Panc1 (cell line): ENCODE results near the gene NCAM1. TPM values are rescaled to one million over a fixed set of nuclear protein-coding genes. Genes with fewer than 3 reads are reported as not detected.

Source experiments
- ATAC-seq: fragments of 200-7000 bp; cut with Tn5 transposase; 2 replicates; pipeline ENCODE4 v1.9.1; 2020; ENCODE audit warnings: mild to moderate bottlenecking, moderate library complexity
- BruUV-seq: library from RNA; stranded (reverse); fragments of 400-500 nt; replicated peaks from 2 replicates; lab custom pipeline; 2021; lab: Mats Ljungman, UMichigan
- CTCF ChIA-PET: fragments of 300-600 bp; sonication (Branson Sonifier 250); formaldehyde crosslinking; loops from one replicate; lab custom pipeline; 2022; ENCODE audit warnings: antibody characterized with exemption; lab: Charles Lee
- POLR2A ChIA-PET: fragments of 300-600 bp; sonication (Branson Sonifier 250); formaldehyde crosslinking; loops from one replicate; lab custom pipeline; 2022; ENCODE audit warnings: antibody characterized with exemption; lab: Charles Lee
- DNase-seq: peaks from one replicate; pipeline ENCODE4 v3.0.0-alpha.2; 2010; ENCODE audit warnings: low read depth, low spot score
- H3K27ac ChIP-seq: 2 replicates; pipeline ENCODE4 v1.5.1; 2011; ENCODE audit warnings: mild to moderate bottlenecking, low read length, inconsistent platforms
- H3K27me3 ChIP-seq: fragments of 200-500 bp; sonication (Bioruptor generic); 2 replicates; pipeline ENCODE4 v1.6.0; 2014; ENCODE audit warnings: low read length, inconsistent platforms; ENCODE audit not compliant: control insufficient read depth, insufficient read depth
- H3K36me3 ChIP-seq: fragments of 200-500 bp; sonication (Bioruptor generic); 2 replicates; pipeline ENCODE4 v1.5.1; 2014; ENCODE audit warnings: inconsistent platforms, mild to moderate bottlenecking, low read length, moderate library complexity; ENCODE audit not compliant: control insufficient read depth, insufficient read depth
- H3K4me1 ChIP-seq: 2 replicates; pipeline ENCODE4 v1.5.1; 2011; ENCODE audit warnings: inconsistent platforms, mild to moderate bottlenecking, low read length, moderate library complexity; ENCODE audit not compliant: control insufficient read depth, insufficient read depth
- H3K4me3 ChIP-seq, 2 experiments: 2 replicates each; pipeline ENCODE4 v1.5.1; 2011 to 2012; ENCODE audit warnings: low read depth in 2 of 2, low read length in 2 of 2, mild to moderate bottlenecking in 2 of 2, inconsistent platforms in 1 of 2, moderate library complexity in 1 of 2
- H3K9me3 ChIP-seq: fragments of 200-500 bp; sonication (Bioruptor generic); 2 replicates; pipeline ENCODE4 v1.5.1; 2014; ENCODE audit warnings: low read depth, mild to moderate bottlenecking, inconsistent platforms, low read length, moderate library complexity; ENCODE audit not compliant: control insufficient read depth, insufficient read depth
- POLR2AphosphoS5 ChIP-seq: IDR thresholded peaks from 2 replicates; pipeline ENCODE4 v1.6.1; 2012; ENCODE audit warnings: mild to moderate bottlenecking, low read depth, low read length, moderate library complexity
- SIN3A ChIP-seq: IDR thresholded peaks from 2 replicates; pipeline ENCODE4 v1.6.1; 2012; ENCODE audit warnings: low read depth, mild to moderate bottlenecking, low read length, moderate library complexity, borderline replicate concordance; ENCODE audit not compliant: insufficient read depth
- TCF7L2 ChIP-seq: IDR thresholded peaks from 2 replicates; pipeline ENCODE4 v1.6.1; 2011; ENCODE audit warnings: mild to moderate bottlenecking, low read depth, low read length, inconsistent platforms
- in situ Hi-C: cut with HindIII; loops from 2 replicates; pipeline ENCODE4 v1.10.0; 2016; ENCODE audit warnings: low sequenced_read_pairs, low pct_unique_long_range_greater_than_20kb
- intact Hi-C: fragments of 100-400 bp; cut with micrococcal nuclease; formaldehyde crosslinking; loops from one replicate; pipeline ENCODE4 v1.10.0; 2022; ENCODE audit not compliant: unreplicated experiment
- total RNA-seq: library from RNA; stranded (reverse); gene quantifications from one replicate; pipeline ENCODE4 v1.2.1, GENCODE V29; 2021; ENCODE audit not compliant: unreplicated experiment
- TF ChIP-seq, protein P1 (sequence below): fragments of 450-650 bp; IDR thresholded peaks from 2 replicates; pipeline ENCODE4 v1.5.1; 2017; ENCODE audit warnings: mild to moderate bottlenecking
- TF ChIP-seq, protein P2 (sequence below), 2 experiments: IDR thresholded peaks; 2 replicates each; pipeline ENCODE4 v1.6.1; 2011 to 2012; ENCODE audit warnings: low read depth in 2 of 2, control low read depth in 1 of 2, low read length in 1 of 2, mild to moderate bottlenecking in 1 of 2, moderate library complexity in 1 of 2; ENCODE audit not compliant: insufficient read depth in 1 of 2

The NCAM1 gene
- total RNA-seq, 1 experiment from 2014 or later = 0.18 TPM

DNA sequence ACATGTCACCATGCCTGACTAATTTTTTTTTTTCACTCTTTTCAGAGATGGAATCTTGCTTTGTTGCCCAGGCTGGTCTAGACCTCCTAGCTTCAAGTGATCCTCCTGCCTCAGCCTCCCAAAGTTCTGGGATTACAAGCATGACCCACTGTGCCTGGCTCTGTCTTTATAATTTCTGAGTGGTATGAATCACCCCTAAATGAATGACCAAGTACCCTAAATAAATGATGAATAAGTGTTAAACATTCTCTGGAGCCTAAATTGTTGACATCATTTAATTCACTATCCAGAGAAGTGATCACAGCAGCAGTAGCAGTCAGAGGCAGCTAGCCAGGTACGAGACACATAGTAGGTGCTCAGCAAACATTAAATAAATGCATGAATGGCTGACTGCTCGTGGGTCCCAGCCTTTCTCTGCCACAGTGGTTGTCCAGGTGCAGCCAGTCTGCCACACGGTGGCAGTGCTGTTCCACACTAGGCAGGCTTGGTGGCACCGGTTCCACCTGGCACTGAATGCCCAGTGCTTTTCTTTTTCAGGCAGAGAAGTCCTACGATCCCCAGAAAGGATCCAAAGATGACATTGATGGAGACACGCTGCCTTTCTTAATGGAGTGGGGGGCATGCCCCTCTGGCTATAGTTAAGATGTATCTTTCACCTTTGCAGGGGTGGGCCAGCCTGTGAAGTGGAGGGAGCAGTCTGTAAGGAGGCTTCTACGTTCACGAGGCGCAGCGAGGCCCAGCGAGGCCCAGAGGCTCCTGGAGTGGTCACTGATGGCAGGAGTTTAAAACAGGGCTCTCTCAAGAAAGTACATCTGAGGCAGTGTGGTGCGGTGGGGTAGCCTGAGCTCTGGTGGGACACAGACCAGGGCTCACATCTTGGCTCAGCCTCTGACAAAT lies 344.5 kb downstream of the NCAM1 start:
- intact Hi-C loops = loop anchor here (1.0 to 10.0 kb wide), 4 partner anchors 189 to 497 kb away; no protein-coding TSS in a partner anchor
- POLR2A ChIA-PET = interaction anchor here (0.6 kb wide), 1 partner anchor 376 kb away, joined by 13 read pairs; no protein-coding TSS in a partner anchor
- peak overlapping the region; percentile 56; the same call in 1 of the 2 replicates for H3K27ac ChIP-seq
- in situ Hi-C loops = no loop called here
- TF ChIP-seq SIN3A (no peak), POLR2AphosphoS5 (no peak), TCF7L2 (no peak)
- TF ChIP-seq, protein P1, sequence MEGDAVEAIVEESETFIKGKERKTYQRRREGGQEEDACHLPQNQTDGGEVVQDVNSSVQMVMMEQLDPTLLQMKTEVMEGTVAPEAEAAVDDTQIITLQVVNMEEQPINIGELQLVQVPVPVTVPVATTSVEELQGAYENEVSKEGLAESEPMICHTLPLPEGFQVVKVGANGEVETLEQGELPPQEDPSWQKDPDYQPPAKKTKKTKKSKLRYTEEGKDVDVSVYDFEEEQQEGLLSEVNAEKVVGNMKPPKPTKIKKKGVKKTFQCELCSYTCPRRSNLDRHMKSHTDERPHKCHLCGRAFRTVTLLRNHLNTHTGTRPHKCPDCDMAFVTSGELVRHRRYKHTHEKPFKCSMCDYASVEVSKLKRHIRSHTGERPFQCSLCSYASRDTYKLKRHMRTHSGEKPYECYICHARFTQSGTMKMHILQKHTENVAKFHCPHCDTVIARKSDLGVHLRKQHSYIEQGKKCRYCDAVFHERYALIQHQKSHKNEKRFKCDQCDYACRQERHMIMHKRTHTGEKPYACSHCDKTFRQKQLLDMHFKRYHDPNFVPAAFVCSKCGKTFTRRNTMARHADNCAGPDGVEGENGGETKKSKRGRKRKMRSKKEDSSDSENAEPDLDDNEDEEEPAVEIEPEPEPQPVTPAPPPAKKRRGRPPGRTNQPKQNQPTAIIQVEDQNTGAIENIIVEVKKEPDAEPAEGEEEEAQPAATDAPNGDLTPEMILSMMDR = peak; percentile 96
- TF ChIP-seq, protein P2, sequence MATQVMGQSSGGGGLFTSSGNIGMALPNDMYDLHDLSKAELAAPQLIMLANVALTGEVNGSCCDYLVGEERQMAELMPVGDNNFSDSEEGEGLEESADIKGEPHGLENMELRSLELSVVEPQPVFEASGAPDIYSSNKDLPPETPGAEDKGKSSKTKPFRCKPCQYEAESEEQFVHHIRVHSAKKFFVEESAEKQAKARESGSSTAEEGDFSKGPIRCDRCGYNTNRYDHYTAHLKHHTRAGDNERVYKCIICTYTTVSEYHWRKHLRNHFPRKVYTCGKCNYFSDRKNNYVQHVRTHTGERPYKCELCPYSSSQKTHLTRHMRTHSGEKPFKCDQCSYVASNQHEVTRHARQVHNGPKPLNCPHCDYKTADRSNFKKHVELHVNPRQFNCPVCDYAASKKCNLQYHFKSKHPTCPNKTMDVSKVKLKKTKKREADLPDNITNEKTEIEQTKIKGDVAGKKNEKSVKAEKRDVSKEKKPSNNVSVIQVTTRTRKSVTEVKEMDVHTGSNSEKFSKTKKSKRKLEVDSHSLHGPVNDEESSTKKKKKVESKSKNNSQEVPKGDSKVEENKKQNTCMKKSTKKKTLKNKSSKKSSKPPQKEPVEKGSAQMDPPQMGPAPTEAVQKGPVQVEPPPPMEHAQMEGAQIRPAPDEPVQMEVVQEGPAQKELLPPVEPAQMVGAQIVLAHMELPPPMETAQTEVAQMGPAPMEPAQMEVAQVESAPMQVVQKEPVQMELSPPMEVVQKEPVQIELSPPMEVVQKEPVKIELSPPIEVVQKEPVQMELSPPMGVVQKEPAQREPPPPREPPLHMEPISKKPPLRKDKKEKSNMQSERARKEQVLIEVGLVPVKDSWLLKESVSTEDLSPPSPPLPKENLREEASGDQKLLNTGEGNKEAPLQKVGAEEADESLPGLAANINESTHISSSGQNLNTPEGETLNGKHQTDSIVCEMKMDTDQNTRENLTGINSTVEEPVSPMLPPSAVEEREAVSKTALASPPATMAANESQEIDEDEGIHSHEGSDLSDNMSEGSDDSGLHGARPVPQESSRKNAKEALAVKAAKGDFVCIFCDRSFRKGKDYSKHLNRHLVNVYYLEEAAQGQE (IDR thresholded peaks at IDR 0.05; ENCODE audit: insufficient read depth in 1 of 2, low read depth in 2 of 2, low read length in 1 of 2) = no peak
- DNase-seq = peak; percentile 59
- H3K27me3 ChIP-seq = no peaks in the 10 kb centered on the region
- H3K4me3 ChIP-seq = no peak overlapping the region
- H3K36me3 ChIP-seq = no peaks in the 10 kb centered on the region
- CTCF ChIA-PET = interaction anchor here (0.6 to 0.8 kb wide), 2 partner anchors 188 to 424 kb away, joined by 3 to 4 read pairs; no protein-coding TSS in a partner anchor
- peak; percentile 100 for ATAC-seq
- no peaks in the 10 kb centered on the region for H3K4me1 ChIP-seq
- no TSS peak for BruUV-seq
- H3K9me3 ChIP-seq = no peaks in the 10 kb centered on the region

DNA sequence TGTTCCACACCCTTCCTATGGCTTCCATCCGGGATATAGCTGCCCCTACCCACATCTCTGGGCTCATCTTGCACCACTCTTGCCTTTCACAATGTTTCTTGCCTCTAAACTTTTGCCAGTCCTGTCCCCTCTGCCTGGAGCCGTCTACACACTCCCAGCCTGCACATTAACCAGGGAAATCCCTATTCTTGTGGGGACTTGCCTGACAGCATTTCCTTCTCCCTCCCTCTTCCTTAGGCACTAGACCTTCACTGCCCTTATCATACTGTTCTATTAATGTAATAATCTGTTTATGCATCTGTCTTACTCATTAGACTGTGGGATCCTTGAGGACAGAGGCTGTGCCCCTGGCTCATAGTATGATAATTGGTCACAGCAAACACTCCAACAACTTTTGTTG lies 347.4 kb downstream of the NCAM1 start:
- intact Hi-C loops = loop anchor here (5.0 to 10.0 kb wide), 2 partner anchors 186 to 494 kb away; no protein-coding TSS in a partner anchor
- no peak overlapping the region for H3K4me3 ChIP-seq
- no peaks in the 10 kb centered on the region for H3K27me3 ChIP-seq
- in situ Hi-C loops = no loop called here
- ChIA-PET POLR2A (no interaction called here), CTCF (no interaction called here)
- no TSS peak for BruUV-seq
- H3K36me3 ChIP-seq = no peaks in the 10 kb centered on the region
- no peak overlapping the region for H3K27ac ChIP-seq
- DNase-seq (no peak), ATAC-seq (no peak)
- H3K9me3 ChIP-seq = no peaks in the 10 kb centered on the region
- H3K4me1 ChIP-seq = 0 out of 2 replicates have a peak, but pooled peaks cover under 1% of the 10 kb centered on the region
- TF ChIP-seq TCF7L2 (no peak), POLR2AphosphoS5 (no peak), SIN3A (no peak)
- TF ChIP-seq, protein P1 = no peak
- TF ChIP-seq, protein P2 (IDR thresholded peaks at IDR 0.05; ENCODE audit: insufficient read depth in 1 of 2, low read depth in 2 of 2, low read length in 1 of 2) = no peak
